ENCODE measurements around the gene CFH.

DNA sequence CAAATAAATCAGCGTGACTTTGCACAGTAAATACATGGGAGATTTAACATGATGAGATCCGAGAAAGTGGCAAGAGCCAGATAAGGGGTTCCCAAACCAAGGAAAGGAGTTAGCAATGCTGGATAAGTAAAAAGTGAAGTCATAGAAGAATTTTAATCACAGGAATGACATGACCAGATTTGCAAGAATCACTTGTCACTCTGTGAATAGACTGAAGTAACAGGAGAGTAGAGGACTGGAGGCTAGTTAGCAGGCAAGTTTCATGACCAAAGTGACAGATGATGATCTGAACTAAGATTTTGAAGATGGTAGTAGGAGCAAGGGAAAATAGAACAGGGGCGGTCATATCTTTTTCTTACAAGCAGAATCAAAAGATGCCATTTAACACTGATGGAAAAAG is 8.4 kb downstream of the CFH start:
- TF ChIP-seq CTCF (IDR thresholded peaks at IDR 0.05; ENCODE audit: low read depth, low read length, poor library complexity, severe bottlenecking) (no peak), EZH2phosphoT487 (IDR thresholded peaks at IDR 0.05; ENCODE audit: borderline replicate concordance, low read length) (no peak)
